ENCODE data around the gene KRTAP10-5. TPM values are rescaled to one million over a fixed set of nuclear protein-coding genes. Genes with fewer than 3 reads are reported as not detected.

Gene KRTAP10-5
- total and polyA plus RNA-seq, 9 of the 15 experiments (the other 6 are each of a cell fraction or from before 2014, with no cell fraction given): not detected

DNA sequence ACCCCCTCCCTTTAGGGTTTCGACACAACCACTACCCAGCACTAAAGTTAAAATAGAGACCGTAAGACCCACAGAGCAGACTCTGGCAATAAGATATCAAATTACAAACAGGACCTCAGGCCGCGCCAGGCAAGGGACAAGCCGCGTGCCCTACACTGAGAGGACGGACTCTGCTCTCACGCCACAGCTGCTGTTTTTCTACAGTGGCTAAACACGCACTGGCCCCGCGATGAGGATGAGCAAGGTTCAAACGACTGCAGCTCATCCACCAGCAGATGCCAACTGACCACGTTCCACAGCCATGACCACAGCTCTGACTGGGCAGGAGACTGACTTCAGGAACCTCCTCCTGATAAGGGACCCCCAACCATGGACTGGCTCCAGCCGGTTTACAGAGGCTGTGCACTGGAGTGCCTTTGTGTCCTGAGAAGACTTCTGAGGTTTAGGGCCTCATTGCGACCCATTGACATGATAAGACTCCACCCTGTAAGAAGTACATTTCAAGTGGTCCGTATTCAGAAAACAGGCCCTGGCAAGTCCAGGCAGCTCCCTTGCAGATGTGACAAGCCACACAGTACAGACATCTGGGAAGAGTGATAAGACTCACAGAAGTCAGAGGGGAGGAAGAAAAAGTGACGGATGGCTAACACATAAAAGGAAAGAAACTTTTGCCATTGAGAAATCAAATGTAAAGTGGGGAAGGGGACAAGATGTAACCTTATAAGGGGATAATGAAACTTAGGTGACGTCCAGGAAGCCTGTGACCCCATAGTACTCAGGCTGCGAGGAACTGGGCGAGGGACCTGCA lies 13.4 kb upstream of the KRTAP10-5 start (continued):
- TF ChIP-seq, protein P1, sequence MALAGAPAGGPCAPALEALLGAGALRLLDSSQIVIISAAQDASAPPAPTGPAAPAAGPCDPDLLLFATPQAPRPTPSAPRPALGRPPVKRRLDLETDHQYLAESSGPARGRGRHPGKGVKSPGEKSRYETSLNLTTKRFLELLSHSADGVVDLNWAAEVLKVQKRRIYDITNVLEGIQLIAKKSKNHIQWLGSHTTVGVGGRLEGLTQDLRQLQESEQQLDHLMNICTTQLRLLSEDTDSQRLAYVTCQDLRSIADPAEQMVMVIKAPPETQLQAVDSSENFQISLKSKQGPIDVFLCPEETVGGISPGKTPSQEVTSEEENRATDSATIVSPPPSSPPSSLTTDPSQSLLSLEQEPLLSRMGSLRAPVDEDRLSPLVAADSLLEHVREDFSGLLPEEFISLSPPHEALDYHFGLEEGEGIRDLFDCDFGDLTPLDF (CRISPR knock-in tag; IDR thresholded peaks at IDR 0.05): 0 out of 2 replicates have a peak, but pooled peaks have one; percentile 26
- TF ChIP-seq ZNF282 (CRISPR knock-in tag; IDR thresholded peaks at IDR 0.05): no peak
- no peak for TF ChIP-seq FOXJ3 (CRISPR knock-in tag; IDR thresholded peaks at IDR 0.05)
- no peak for TF ChIP-seq U2AF2 (optimal IDR thresholded peaks at IDR 0.05; ENCODE audit: low read depth, low read length)
- TF ChIP-seq NBN (IDR thresholded peaks at IDR 0.05; ENCODE audit: low read depth): peak; percentile 79
- TF ChIP-seq DMBX1 (CRISPR knock-in tag; IDR thresholded peaks at IDR 0.05; ENCODE audit: borderline replicate concordance): peak; percentile 17; the same call in 1 of the 2 replicates
- no peak for TF ChIP-seq EZH2 (IDR thresholded peaks at IDR 0.05; ENCODE audit: borderline replicate concordance, low read depth, low read length)
- TF ChIP-seq, protein P2, sequence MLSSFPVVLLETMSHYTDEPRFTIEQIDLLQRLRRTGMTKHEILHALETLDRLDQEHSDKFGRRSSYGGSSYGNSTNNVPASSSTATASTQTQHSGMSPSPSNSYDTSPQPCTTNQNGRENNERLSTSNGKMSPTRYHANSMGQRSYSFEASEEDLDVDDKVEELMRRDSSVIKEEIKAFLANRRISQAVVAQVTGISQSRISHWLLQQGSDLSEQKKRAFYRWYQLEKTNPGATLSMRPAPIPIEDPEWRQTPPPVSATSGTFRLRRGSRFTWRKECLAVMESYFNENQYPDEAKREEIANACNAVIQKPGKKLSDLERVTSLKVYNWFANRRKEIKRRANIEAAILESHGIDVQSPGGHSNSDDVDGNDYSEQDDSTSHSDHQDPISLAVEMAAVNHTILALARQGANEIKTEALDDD (IDR thresholded peaks at IDR 0.05): no peak
- TF ChIP-seq KDM5B (IDR thresholded peaks at IDR 0.05; ENCODE audit: insufficient replicate concordance, low read depth, low read length): no peak
- TF ChIP-seq, protein P3, sequence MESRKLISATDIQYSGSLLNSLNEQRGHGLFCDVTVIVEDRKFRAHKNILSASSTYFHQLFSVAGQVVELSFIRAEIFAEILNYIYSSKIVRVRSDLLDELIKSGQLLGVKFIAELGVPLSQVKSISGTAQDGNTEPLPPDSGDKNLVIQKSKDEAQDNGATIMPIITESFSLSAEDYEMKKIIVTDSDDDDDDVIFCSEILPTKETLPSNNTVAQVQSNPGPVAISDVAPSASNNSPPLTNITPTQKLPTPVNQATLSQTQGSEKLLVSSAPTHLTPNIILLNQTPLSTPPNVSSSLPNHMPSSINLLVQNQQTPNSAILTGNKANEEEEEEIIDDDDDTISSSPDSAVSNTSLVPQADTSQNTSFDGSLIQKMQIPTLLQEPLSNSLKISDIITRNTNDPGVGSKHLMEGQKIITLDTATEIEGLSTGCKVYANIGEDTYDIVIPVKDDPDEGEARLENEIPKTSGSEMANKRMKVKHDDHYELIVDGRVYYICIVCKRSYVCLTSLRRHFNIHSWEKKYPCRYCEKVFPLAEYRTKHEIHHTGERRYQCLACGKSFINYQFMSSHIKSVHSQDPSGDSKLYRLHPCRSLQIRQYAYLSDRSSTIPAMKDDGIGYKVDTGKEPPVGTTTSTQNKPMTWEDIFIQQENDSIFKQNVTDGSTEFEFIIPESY (CRISPR knock-in tag; IDR thresholded peaks at IDR 0.05): peak; percentile 32; the same call in 1 of the 2 replicates
- TF ChIP-seq PURB (CRISPR knock-in tag; IDR thresholded peaks at IDR 0.05; ENCODE audit: low read depth): no peak
- TF ChIP-seq LARP7 (IDR thresholded peaks at IDR 0.05): no peak
- no peak for TF ChIP-seq ZNF764 (CRISPR knock-in tag; IDR thresholded peaks at IDR 0.05; ENCODE audit: low read depth)
- TF ChIP-seq ZNF143 (CRISPR knock-in tag; IDR thresholded peaks at IDR 0.05): no peak
- TF ChIP-seq RB1 (IDR thresholded peaks at IDR 0.05; ENCODE audit: low read depth): no peak
- TF ChIP-seq ZNF696 (CRISPR knock-in tag; conservative IDR thresholded peaks at IDR 0.05): no peak
- TF ChIP-seq YY1 (IDR thresholded peaks at IDR 0.05; ENCODE audit: borderline replicate concordance in 1 of 3, control insufficient read depth in 1 of 3, extremely low read depth in 1 of 3, insufficient read depth in 3 of 3, insufficient read length in 1 of 3, insufficient replicate concordance in 2 of 3, low read depth in 1 of 3, low read length in 2 of 3): no peak
- TF ChIP-seq EP300 (IDR thresholded peaks at IDR 0.05; ENCODE audit: low read length): peak; percentile 90
- no peak for TF ChIP-seq KAT7 (CRISPR knock-in tag; IDR thresholded peaks at IDR 0.05; ENCODE audit: borderline replicate concordance)
- TF ChIP-seq DPF2 (IDR thresholded peaks at IDR 0.05): peak; percentile 95
- no peak for TF ChIP-seq ELF2 (CRISPR knock-in tag; IDR thresholded peaks at IDR 0.05)
- no peak for TF ChIP-seq EGR1 (conservative IDR thresholded peaks at IDR 0.05)
- TF ChIP-seq ZKSCAN8 (CRISPR knock-in tag; IDR thresholded peaks at IDR 0.05): peak; percentile 86
- TF ChIP-seq SAFB2 (IDR thresholded peaks at IDR 0.05; ENCODE audit: borderline replicate concordance, low read depth, low read length, severe bottlenecking): no peak
- no peak for TF ChIP-seq ZNF384 (IDR thresholded peaks at IDR 0.05; ENCODE audit: low read depth, low read length)
